NCI-H2029 (cell line): Measurements from ENCODE around the gene PLD5.
"Not testable (repeated sequence)": the region's sequence is repeated elsewhere in the genome, so short reads cannot be mapped to it uniquely, and the experiment has no call there.

Experiments
- DNase-seq: peaks from one replicate; lab custom pipeline; 2025; lab: John Stamatoyannopoulos, UW

Gene PLD5

GRCh38 chr1:242058582-242058981 is 465.9 kb downstream of the PLD5 start:
- not testable (repeated sequence) for DNase-seq

GRCh38 chr1:242058181-242058580 is 466.3 kb downstream of the PLD5 start:
- DNase-seq, result not testable (repeated sequence)

- DNase-seq, result no peak
These were observed 466.8 kb downstream of the PLD5 start for GRCh38 chr1:242057745-242058115.

- no peak for DNase-seq
These were observed 467.3 kb downstream of the PLD5 start for GRCh38 chr1:242056988-242057744.

GRCh38 chr1:242055749-242056320 is 468.7 kb downstream of the PLD5 start:
- DNase-seq, result no peak

GRCh38 chr1:242043165-242043564 is 481.3 kb downstream of the PLD5 start:
- DNase-seq, result no peak

GRCh38 chr1:242034392-242034791 is 490.1 kb downstream of the PLD5 start:
- no peak for DNase-seq

- DNase-seq, result no peak
These were observed 491.1 kb downstream of the PLD5 start for GRCh38 chr1:242033447-242033846.
